GM12878 (cell line): ENCODE data around the gene CD79A. TPM values are rescaled to one million over a fixed set of nuclear protein-coding genes. Genes with fewer than 3 reads are reported as not detected.

Experiments
- ATAC-seq: fragments of 200-7000 bp; cut with Tn5 transposase; 3 replicates; pipeline ENCODE4 v1.9.1; 2020; ENCODE audit warnings: mild to moderate bottlenecking, moderate library complexity
- BruUV-seq: library from RNA; stranded (reverse); fragments of 400-500 nt; replicated peaks from 2 replicates; lab custom pipeline; 2021; lab: Mats Ljungman, UMichigan
- CTCF ChIA-PET: fragments of 300-600 bp; sonication (Branson Sonifier 250); formaldehyde crosslinking; extraction: SDS; loops from one replicate; lab custom pipeline; 2021; ENCODE audit warnings: inconsistent platforms; lab: Yijun Ruan, JAX
- POLR2A ChIA-PET: fragments of 350-600 bp; formaldehyde crosslinking; extraction: SDS; loops from one replicate; lab custom pipeline; 2021; ENCODE audit warnings: inconsistent platforms; lab: Charles Lee
- RAD21 ChIA-PET: fragments of 300-600 bp; sonication (Branson Sonifier 250); formaldehyde crosslinking; loops from one replicate; lab custom pipeline; 2023; ENCODE audit warnings: antibody characterized with exemption; ENCODE audit not compliant: unreplicated experiment; lab: Charles Lee
- SMC1A ChIA-PET: fragments of 300-600 bp; sonication (Branson Sonifier 250); formaldehyde crosslinking; loops from one replicate; lab custom pipeline; 2023; ENCODE audit not compliant: unreplicated experiment, uncharacterized antibody; lab: Charles Lee
- DNase-seq: peaks from one replicate; pipeline ENCODE4 v3.0.0-alpha.2; 2011; ENCODE audit warnings: low read depth, low spot score
- FAIRE-seq: peaks from 3 replicates; lab custom pipeline; 2011; peaks lifted over from hg19 to GRCh38; lab: Jason Lieb, UNC
- H2AFZ ChIP-seq: 2 replicates; pipeline ENCODE4 v1.6.0; 2011; ENCODE audit warnings: low read depth, low read length, control low read depth; ENCODE audit not compliant: control insufficient read depth
- H3K27ac ChIP-seq: 2 replicates; pipeline ENCODE4 v1.5.1; 2011; ENCODE audit warnings: control low read depth; ENCODE audit not compliant: control insufficient read depth, insufficient read depth
- H3K27me3 ChIP-seq, 2 experiments: replicated peaks in 1 of 2; 2 replicates each; pipeline versions ENCODE4 v1.6.0 to v1.6.1; 2011; ENCODE audit warnings: low read length in 1 of 2; ENCODE audit not compliant: control insufficient read depth in 2 of 2, insufficient read depth in 2 of 2
- H3K36me3 ChIP-seq, 2 experiments: 2 replicates each; pipeline ENCODE4 v1.5.1; 2011; ENCODE audit warnings: low read length in 1 of 2; ENCODE audit not compliant: control insufficient read depth in 2 of 2, insufficient read depth in 2 of 2
- H3K4me1 ChIP-seq: 2 replicates; pipeline ENCODE4 v1.6.1; 2011; ENCODE audit warnings: mild to moderate bottlenecking, low read length, moderate library complexity, mixed read lengths; ENCODE audit not compliant: control insufficient read depth, insufficient read depth
- H3K4me2 ChIP-seq: 2 replicates; pipeline ENCODE4 v1.6.0; 2011; ENCODE audit warnings: control low read depth; ENCODE audit not compliant: control insufficient read depth, insufficient read depth
- H3K4me3 ChIP-seq: fragments of 200-600 bp; sonication (generic); 2 replicates; pipeline ENCODE4 v1.5.1; 2016
- H3K79me2 ChIP-seq: 2 replicates; pipeline ENCODE4 v1.6.0; 2011; ENCODE audit warnings: low read length; ENCODE audit not compliant: control insufficient read depth, insufficient read depth
- H3K9ac ChIP-seq: 2 replicates; pipeline ENCODE4 v1.8.0; 2011; ENCODE audit warnings: low read length, control low read depth, mixed read lengths; ENCODE audit not compliant: control insufficient read depth, insufficient read depth
- H3K9me3 ChIP-seq: replicated peaks from 3 replicates; pipeline ENCODE4 v1.5.1; 2011; ENCODE audit warnings: mild to moderate bottlenecking, low read length; ENCODE audit not compliant: control insufficient read depth, insufficient read depth
- H4K20me1 ChIP-seq: 2 replicates; pipeline ENCODE4 v1.6.0; 2011; ENCODE audit not compliant: control insufficient read depth, insufficient read depth
- BMI1 ChIP-seq: fragments of 450-650 bp; IDR thresholded peaks from 2 replicates; pipeline ENCODE4 v1.6.1; 2016; ENCODE audit warnings: mild to moderate bottlenecking, moderate library complexity, borderline replicate concordance
- EP300 ChIP-seq, 2 experiments: fragments of 150-350 bp in 1 of 2; IDR thresholded peaks; 2 replicates each; pipeline ENCODE4 v1.6.1; 2011 to 2012; ENCODE audit warnings: low read depth in 2 of 2, low read length in 2 of 2, borderline replicate concordance in 1 of 2, improper control_type of control experiment in 1 of 2, inconsistent platforms in 1 of 2; ENCODE audit not compliant: control insufficient read depth in 1 of 2
- PAX5 ChIP-seq: IDR thresholded peaks from 2 replicates; pipeline ENCODE4 v1.6.1; 2011; ENCODE audit warnings: low read depth, low read length, borderline replicate concordance
- SRF ChIP-seq, 2 experiments: IDR thresholded peaks; 2 replicates each; pipeline ENCODE4 v1.6.1; 2011; ENCODE audit warnings: low read depth in 2 of 2, low read length in 2 of 2, mild to moderate bottlenecking in 1 of 2, moderate library complexity in 1 of 2
- STAT1 ChIP-seq: fragments of 450-650 bp; conservative IDR thresholded peaks from 2 replicates; pipeline ENCODE4 v1.6.1; 2014; ENCODE audit warnings: antibody characterized with exemption, mild to moderate bottlenecking
- TAF1 ChIP-seq: IDR thresholded peaks from 2 replicates; pipeline ENCODE4 v1.6.1; 2011; ENCODE audit warnings: mild to moderate bottlenecking, low read depth, low read length, borderline replicate concordance
- TCF3 ChIP-seq: IDR thresholded peaks from 2 replicates; pipeline ENCODE4 v1.6.1; 2012; ENCODE audit warnings: low read depth, mild to moderate bottlenecking, low read length, borderline replicate concordance; ENCODE audit not compliant: insufficient read depth
- ZNF592 ChIP-seq: fragments of 450-650 bp; IDR thresholded peaks from 2 replicates; pipeline ENCODE4 v1.6.1; 2017; ENCODE audit warnings: mild to moderate bottlenecking, moderate library complexity
- WGBS: methylation state at CpG from one replicate; pipeline ENCODE4 v1.1.6; 2016; ENCODE audit warnings: low lambda C conversion rate; ENCODE audit not compliant: insufficient replicate concordance, insufficient coverage; ENCODE audit errors: missing lambda C conversion rate; 5-methylcytosine and 5-hydroxymethylcytosine counted together
- in situ Hi-C: fragments of 300-500 bp; cut with MboI; formaldehyde crosslinking; loops from 9 replicates; pipeline ENCODE4 v1.14.3; 2018; ENCODE audit warnings: mixed read lengths
- intact Hi-C: fragments of 100-400 bp; cut with micrococcal nuclease; formaldehyde crosslinking; loops from one replicate; pipeline ENCODE4 v1.14.2; 2022; ENCODE audit not compliant: unreplicated experiment
- polyA plus RNA-seq, 11 experiments: library from polyadenylated mRNA; depleted of rRNA in 4 of 11; unstranded in 6 of 11; stranded (reverse) in 5 of 11; fragments of >200 nt; fragmentation: Nextera tagmentation in 4 of 11; fragmentation: Illumina TruSeq in 1 of 11; extraction: Ambion mirVana in 4 of 11; extraction: Trizol in 1 of 11; gene quantifications; 1 replicate in 1 of 11; 2 replicates in 10 of 11; pipeline versions ENCODE4 v1.2.1 to v1.2.3, GENCODE V29; 2011 to 2016; ENCODE audit warnings: inconsistent platforms in 2 of 11, missing spikeins in 2 of 11, low read depth in 1 of 11
- total RNA-seq, 4 experiments: library from RNA; depleted of rRNA in 3 of 4; stranded (reverse); fragments of >200 nt in 3 of 4; fragmentation: Illumina TruSeq in 1 of 4; extraction: Trizol in 1 of 4; gene quantifications; 2 replicates each; pipeline versions ENCODE4 v1.2.1 to v1.2.3, GENCODE V29; 2013 to 2021
- TF ChIP-seq, protein P1 (sequence below): fragments of 450-650 bp; conservative IDR thresholded peaks from 2 replicates; pipeline ENCODE4 v1.6.1; 2017; ENCODE audit warnings: mild to moderate bottlenecking, moderate library complexity

Gene CD79A
- total and polyA plus RNA-seq, 10 of the 15 experiments (the other 5 are each of a cell fraction or from before 2014, with no cell fraction given): 38.8 to 414 (median 282) TPM

DNA sequence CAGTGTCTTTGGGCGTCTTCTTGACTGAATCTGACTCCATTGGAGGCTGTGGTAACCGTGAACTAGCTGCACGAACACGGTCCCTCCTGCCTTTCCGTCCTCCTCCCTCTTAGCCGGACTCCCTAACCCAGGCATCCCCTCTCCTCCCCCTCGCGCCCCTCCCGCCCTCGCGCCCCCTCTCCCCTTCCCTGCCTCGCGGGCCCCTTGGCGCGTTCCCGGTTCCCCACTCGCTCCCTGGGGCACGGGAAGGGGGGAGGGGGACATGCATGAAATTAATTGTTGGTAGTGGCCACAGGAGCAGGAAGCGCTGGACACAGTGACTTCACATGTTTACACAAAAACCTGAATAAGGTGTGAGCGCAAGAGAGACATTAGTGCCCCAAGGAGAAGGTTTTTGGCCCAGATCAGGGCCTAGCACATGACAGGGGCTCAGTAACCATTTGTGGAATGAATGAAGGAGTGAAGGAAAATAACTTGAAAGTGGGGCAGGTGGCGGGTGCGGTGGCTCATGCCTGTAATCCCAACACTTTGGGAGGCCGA is 32.0 kb upstream of the CD79A start:
- Histone ChIP-seq H3K4me1 (no peaks in the 10 kb centered on the region), H3K4me3 (no peak overlapping the region), H3K27ac (no peak overlapping the region), H3K36me3 (no peaks in the 10 kb centered on the region), H4K20me1 (no peaks in the 10 kb centered on the region), H3K4me2 (no peak overlapping the region), H3K27me3 (peaks cover 0 to 1% of the 10 kb centered on the region in 2 experiments; a peak in 2 of 4 replicates), H3K9ac (no peak overlapping the region), H3K79me2 (no peaks in the 10 kb centered on the region), H3K9me3 (no peaks in the 10 kb centered on the region), H2AFZ (no peak overlapping the region)
- ATAC-seq (no peak), FAIRE-seq (no peak), DNase-seq (no peak)
- TF ChIP-seq, protein P1, sequence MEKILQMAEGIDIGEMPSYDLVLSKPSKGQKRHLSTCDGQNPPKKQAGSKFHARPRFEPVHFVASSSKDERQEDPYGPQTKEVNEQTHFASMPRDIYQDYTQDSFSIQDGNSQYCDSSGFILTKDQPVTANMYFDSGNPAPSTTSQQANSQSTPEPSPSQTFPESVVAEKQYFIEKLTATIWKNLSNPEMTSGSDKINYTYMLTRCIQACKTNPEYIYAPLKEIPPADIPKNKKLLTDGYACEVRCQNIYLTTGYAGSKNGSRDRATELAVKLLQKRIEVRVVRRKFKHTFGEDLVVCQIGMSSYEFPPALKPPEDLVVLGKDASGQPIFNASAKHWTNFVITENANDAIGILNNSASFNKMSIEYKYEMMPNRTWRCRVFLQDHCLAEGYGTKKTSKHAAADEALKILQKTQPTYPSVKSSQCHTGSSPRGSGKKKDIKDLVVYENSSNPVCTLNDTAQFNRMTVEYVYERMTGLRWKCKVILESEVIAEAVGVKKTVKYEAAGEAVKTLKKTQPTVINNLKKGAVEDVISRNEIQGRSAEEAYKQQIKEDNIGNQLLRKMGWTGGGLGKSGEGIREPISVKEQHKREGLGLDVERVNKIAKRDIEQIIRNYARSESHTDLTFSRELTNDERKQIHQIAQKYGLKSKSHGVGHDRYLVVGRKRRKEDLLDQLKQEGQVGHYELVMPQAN: no peak
- TF ChIP-seq TAF1: no peak
- CTCF ChIA-PET: no interaction called here
- RAD21 ChIA-PET: no interaction called here
- in situ Hi-C loops (no loop called here), intact Hi-C loops (no loop called here)
- 72% methylated on average over 10 of the region's 23 CpGs for WGBS
- SMC1A ChIA-PET: no interaction called here
- POLR2A ChIA-PET: no interaction called here
- no TSS peak for BruUV-seq

- in situ Hi-C loops (no loop called here), intact Hi-C loops (no loop called here)
- Histone ChIP-seq H3K9ac (no peak overlapping the region), H3K4me2 (no peak overlapping the region), H4K20me1 (no peaks in the 10 kb centered on the region), H3K27ac (no peak overlapping the region), H3K9me3 (no peaks in the 10 kb centered on the region), H2AFZ (no peak overlapping the region), H3K4me1 (no peaks in the 10 kb centered on the region), H3K36me3 (no peaks in the 10 kb centered on the region), H3K4me3 (no peak overlapping the region), H3K79me2 (no peaks in the 10 kb centered on the region), H3K27me3 (peaks cover 1 to 5% of the 10 kb centered on the region in 2 experiments; a peak in 3 of 4 replicates)
- ATAC-seq (no peak), FAIRE-seq (no peak), DNase-seq (no peak)
- ChIA-PET RAD21 (no interaction called here), POLR2A (no interaction called here), CTCF (interaction anchor here (0.7 kb wide), 1 partner anchor 12 kb away, joined by 3 read pairs; no protein-coding TSS in a partner anchor), SMC1A (no interaction called here)
- 55% methylated on average over 19 of the region's 19 CpGs for WGBS
- no TSS peak for BruUV-seq
- TF ChIP-seq BMI1: no peak
- TF ChIP-seq ZNF592: no peak
- TF ChIP-seq STAT1: no peak
- no peak for TF ChIP-seq SRF (IDR thresholded peaks at IDR 0.05; ENCODE audit: low read depth in 2 of 2, low read length in 2 of 2)
- no peak for TF ChIP-seq EP300 (IDR thresholded peaks at IDR 0.05; ENCODE audit: borderline replicate concordance in 1 of 2, control insufficient read depth in 1 of 2, low read depth in 2 of 2, low read length in 2 of 2)
- TF ChIP-seq PAX5: no peak
- TF ChIP-seq TCF3: no peak
Measured at GRCh38 chr19:41847351-41848105, 29.6 kb upstream of the CD79A start.
